K562 (cell line): ENCODE measurements around the gene ARHGDIA. TPM values are rescaled to one million over a fixed set of nuclear protein-coding genes. Genes with fewer than 3 reads are reported as not detected.

ENCODE experiments used
- ARID2 ChIP-seq: fragments of 450-650 bp; IDR thresholded peaks from 2 replicates; pipeline ENCODE4 v1.6.1; 2017; ENCODE audit warnings: antibody characterized with exemption, mild to moderate bottlenecking
- CGGBP1 ChIP-seq: fragments of 250-450 bp; sonication (Bioruptor Pico); IDR thresholded peaks from 2 replicates; pipeline ENCODE4 v1.9.0; 2021; ENCODE audit warnings: mild to moderate bottlenecking
- CREB1 ChIP-seq, 2 experiments: sonication (generic) in 1 of 2; formaldehyde crosslinking in 1 of 2; IDR thresholded peaks; 2 replicates each; pipeline versions ENCODE4 v1.6.1 to v1.8.0; 2012 to 2022; ENCODE audit warnings: inconsistent platforms in 1 of 2, mild to moderate bottlenecking in 1 of 2, missing genetic modification reagents in 1 of 2, moderate library complexity in 1 of 2
- EZH2 ChIP-seq: IDR thresholded peaks from 2 replicates; pipeline ENCODE4 v1.6.1; 2012; ENCODE audit warnings: low read depth, mild to moderate bottlenecking, inconsistent platforms, low read length, borderline replicate concordance
- FOXO4 ChIP-seq: fragments of 450-650 bp; formaldehyde crosslinking; IDR thresholded peaks from 2 replicates; pipeline ENCODE4 v1.4.0; 2020; ENCODE audit warnings: mild to moderate bottlenecking, moderate library complexity
- JUNB ChIP-seq: fragments of 450-650 bp; formaldehyde crosslinking; conservative IDR thresholded peaks from 2 replicates; pipeline ENCODE4 v1.4.0; 2020; ENCODE audit warnings: mild to moderate bottlenecking
- KLF10 ChIP-seq: fragments of 250-450 bp; sonication (Bioruptor Pico); IDR thresholded peaks from 2 replicates; pipeline ENCODE4 v1.6.1; 2021; ENCODE audit warnings: matching md5 sums
- RCOR1 ChIP-seq, 2 experiments: IDR thresholded peaks; 2 replicates each; pipeline ENCODE4 v1.6.1; 2012; ENCODE audit warnings: low read depth in 2 of 2, low read length in 2 of 2, borderline replicate concordance in 1 of 2, improper control_type of control experiment in 1 of 2
- RFX1 ChIP-seq: fragments of 450-650 bp; IDR thresholded peaks from 2 replicates; pipeline ENCODE4 v1.6.1; 2016; ENCODE audit warnings: mild to moderate bottlenecking, moderate library complexity
- SIN3A ChIP-seq, 2 experiments: fragments of 150-350 bp in 1 of 2; IDR thresholded peaks; 2 replicates each; pipeline ENCODE4 v1.6.1; 2011 to 2016; ENCODE audit warnings: borderline replicate concordance in 2 of 2, low read depth in 2 of 2, low read length in 2 of 2, mild to moderate bottlenecking in 2 of 2, moderate library complexity in 2 of 2; ENCODE audit not compliant: control insufficient read depth in 1 of 2
- SOX6 ChIP-seq: fragments of 450-650 bp; IDR thresholded peaks from 2 replicates; pipeline ENCODE4 v1.6.1; 2014; ENCODE audit warnings: mild to moderate bottlenecking
- ZBTB12 ChIP-seq: fragments of 250-450 bp; sonication (Bioruptor Pico); IDR thresholded peaks from 2 replicates; pipeline ENCODE4 v1.4.0; 2020
- ZNF197 ChIP-seq: fragments of 200-800 bp; sonication (Bioruptor generic); IDR thresholded peaks from 2 replicates; pipeline ENCODE4 v1.6.1; 2016; ENCODE audit warnings: low read depth, missing genetic modification characterization, missing compliant biosample characterization
- ZNF324 ChIP-seq: fragments of 250-450 bp; sonication (Bioruptor Pico); IDR thresholded peaks from 2 replicates; pipeline ENCODE4 v1.4.0; 2020; ENCODE audit warnings: mild to moderate bottlenecking
- ZNF398 ChIP-seq: fragments of 250-450 bp; sonication (Bioruptor Pico); IDR thresholded peaks from 2 replicates; pipeline ENCODE4 v1.8.0; 2021; ENCODE audit warnings: moderate library complexity, mild to moderate bottlenecking, inconsistent platforms
- ZNF668 ChIP-seq: fragments of 250-450 bp; sonication (Bioruptor Pico); IDR thresholded peaks from 2 replicates; pipeline ENCODE4 v1.8.0; 2022; ENCODE audit warnings: mild to moderate bottlenecking, inconsistent platforms
- ZNF778 ChIP-seq: fragments of 450-650 bp; formaldehyde crosslinking; IDR thresholded peaks from 2 replicates; pipeline ENCODE4 v1.4.0; 2020; ENCODE audit warnings: mild to moderate bottlenecking, moderate library complexity
- polyA plus RNA-seq, 8 experiments: library from polyadenylated mRNA; depleted of rRNA in 4 of 8; stranded (reverse) in 5 of 8; unstranded in 3 of 8; fragments of >200 nt; fragmentation: Nextera tagmentation in 2 of 8; fragmentation: Illumina TruSeq in 1 of 8; extraction: Ambion mirVana in 2 of 8; extraction: Trizol in 1 of 8; gene quantifications; 2 replicates each; pipeline versions ENCODE4 v1.2.1 to v1.2.3, GENCODE V29; 2011 to 2014; ENCODE audit warnings: inconsistent platforms in 1 of 8, missing spikeins in 1 of 8
- total RNA-seq, 7 experiments: library from RNA; depleted of rRNA in 6 of 7; stranded (reverse); fragments of >200 nt in 6 of 7; fragmentation: Illumina TruSeq in 2 of 7; extraction: Trizol in 2 of 7; gene quantifications; 2 replicates each; pipeline versions ENCODE4 v1.2.1 to v1.2.3, GENCODE V29; 2011 to 2021; ENCODE audit warnings: low replicate concordance in 1 of 7
- TF ChIP-seq, protein P1 (sequence below): fragments of 450-650 bp; IDR thresholded peaks from 2 replicates; pipeline ENCODE4 v1.6.1; 2017; ENCODE audit warnings: antibody characterized with exemption, mild to moderate bottlenecking

ARHGDIA gene
- total and polyA plus RNA-seq, 9 of the 15 experiments (the other 6 are each of a cell fraction or from before 2014, with no cell fraction given): 9.6 to 340 (median 97.6) TPM

- no peak for TF ChIP-seq ZNF398 (CRISPR knock-in tag)
- TF ChIP-seq ZNF668 (CRISPR knock-in tag): peak; percentile 70; the same call in 1 of the 2 replicates
- no peak for TF ChIP-seq CREB1 (IDR thresholded peaks at IDR 0.05)
- TF ChIP-seq CREB1 (CRISPR knock-in tag; IDR thresholded peaks at IDR 0.05): no peak
- TF ChIP-seq KLF10: no peak
- TF ChIP-seq SIN3A (IDR thresholded peaks at IDR 0.05; ENCODE audit: borderline replicate concordance in 2 of 2, control insufficient read depth in 1 of 2, low read depth in 2 of 2, low read length in 2 of 2): peak; percentile 52 to 71; a peak in 2 of 4 replicates
- TF ChIP-seq EZH2: no peak
- peak; percentile 26 to 92; a peak in 3 of 4 replicates for TF ChIP-seq RCOR1 (IDR thresholded peaks at IDR 0.05; ENCODE audit: borderline replicate concordance in 1 of 2, low read depth in 2 of 2, low read length in 2 of 2)
- TF ChIP-seq SOX6: peak; percentile 67; the same call in 1 of the 2 replicates
- TF ChIP-seq ZNF197: peak; percentile 80
- no peak for TF ChIP-seq JUNB (CRISPR knock-in tag)
- TF ChIP-seq ZBTB12 (CRISPR knock-in tag): no peak
- no peak for TF ChIP-seq ARID2
- TF ChIP-seq, protein P1, sequence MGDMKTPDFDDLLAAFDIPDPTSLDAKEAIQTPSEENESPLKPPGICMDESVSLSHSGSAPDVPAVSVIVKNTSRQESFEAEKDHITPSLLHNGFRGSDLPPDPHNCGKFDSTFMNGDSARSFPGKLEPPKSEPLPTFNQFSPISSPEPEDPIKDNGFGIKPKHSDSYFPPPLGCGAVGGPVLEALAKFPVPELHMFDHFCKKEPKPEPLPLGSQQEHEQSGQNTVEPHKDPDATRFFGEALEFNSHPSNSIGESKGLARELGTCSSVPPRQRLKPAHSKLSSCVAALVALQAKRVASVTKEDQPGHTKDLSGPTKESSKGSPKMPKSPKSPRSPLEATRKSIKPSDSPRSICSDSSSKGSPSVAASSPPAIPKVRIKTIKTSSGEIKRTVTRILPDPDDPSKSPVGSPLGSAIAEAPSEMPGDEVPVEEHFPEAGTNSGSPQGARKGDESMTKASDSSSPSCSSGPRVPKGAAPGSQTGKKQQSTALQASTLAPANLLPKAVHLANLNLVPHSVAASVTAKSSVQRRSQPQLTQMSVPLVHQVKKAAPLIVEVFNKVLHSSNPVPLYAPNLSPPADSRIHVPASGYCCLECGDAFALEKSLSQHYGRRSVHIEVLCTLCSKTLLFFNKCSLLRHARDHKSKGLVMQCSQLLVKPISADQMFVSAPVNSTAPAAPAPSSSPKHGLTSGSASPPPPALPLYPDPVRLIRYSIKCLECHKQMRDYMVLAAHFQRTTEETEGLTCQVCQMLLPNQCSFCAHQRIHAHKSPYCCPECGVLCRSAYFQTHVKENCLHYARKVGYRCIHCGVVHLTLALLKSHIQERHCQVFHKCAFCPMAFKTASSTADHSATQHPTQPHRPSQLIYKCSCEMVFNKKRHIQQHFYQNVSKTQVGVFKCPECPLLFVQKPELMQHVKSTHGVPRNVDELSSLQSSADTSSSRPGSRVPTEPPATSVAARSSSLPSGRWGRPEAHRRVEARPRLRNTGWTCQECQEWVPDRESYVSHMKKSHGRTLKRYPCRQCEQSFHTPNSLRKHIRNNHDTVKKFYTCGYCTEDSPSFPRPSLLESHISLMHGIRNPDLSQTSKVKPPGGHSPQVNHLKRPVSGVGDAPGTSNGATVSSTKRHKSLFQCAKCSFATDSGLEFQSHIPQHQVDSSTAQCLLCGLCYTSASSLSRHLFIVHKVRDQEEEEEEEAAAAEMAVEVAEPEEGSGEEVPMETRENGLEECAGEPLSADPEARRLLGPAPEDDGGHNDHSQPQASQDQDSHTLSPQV: peak; percentile 99
- TF ChIP-seq FOXO4 (CRISPR knock-in tag): no peak
- no peak for TF ChIP-seq ZNF778 (CRISPR knock-in tag)
- no peak for TF ChIP-seq ZNF324 (CRISPR knock-in tag)
- TF ChIP-seq CGGBP1: no peak
- no peak for TF ChIP-seq RFX1
These were observed 49.4 kb downstream of the ARHGDIA start (continued) for GRCh38 chr17:81821603-81822311.
